Measurements from ENCODE around the gene LRIT1. TPM values are rescaled to one million over a fixed set of nuclear protein-coding genes. Genes with fewer than 3 reads are reported as not detected.

LRIT1 gene
- polyA plus RNA-seq, 1 donor (not counting 4 experiments of a cell fraction or from before 2014, with no cell fraction given), result not detected

DNA sequence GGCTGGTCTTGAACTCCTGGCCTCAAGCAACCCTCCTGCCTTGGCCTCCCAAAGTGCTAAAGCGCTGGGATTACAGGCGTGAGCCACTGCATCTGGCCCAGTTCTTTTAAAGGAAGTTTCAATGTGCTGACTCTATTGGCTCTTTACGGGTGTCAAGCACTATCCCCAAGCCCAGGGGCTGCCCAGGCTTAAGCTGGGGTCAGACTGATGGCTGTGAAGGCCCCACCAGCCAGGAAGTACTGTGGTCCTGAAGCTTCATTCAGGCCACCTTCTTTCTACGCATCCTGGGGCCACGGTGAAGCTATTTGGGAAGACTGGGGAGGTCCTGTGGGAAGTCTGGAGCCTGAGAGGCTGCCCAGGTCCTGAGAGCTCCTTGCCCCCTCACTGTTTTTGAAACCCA, 59.7 kb downstream of the LRIT1 start:
- DNase-seq (ENCODE audit: low read depth, low spot score) (no peak), FAIRE-seq (no peak)
- TF ChIP-seq EZH2 (IDR thresholded peaks at IDR 0.05; ENCODE audit: low read length), result no peak
- TF ChIP-seq, protein P1, sequence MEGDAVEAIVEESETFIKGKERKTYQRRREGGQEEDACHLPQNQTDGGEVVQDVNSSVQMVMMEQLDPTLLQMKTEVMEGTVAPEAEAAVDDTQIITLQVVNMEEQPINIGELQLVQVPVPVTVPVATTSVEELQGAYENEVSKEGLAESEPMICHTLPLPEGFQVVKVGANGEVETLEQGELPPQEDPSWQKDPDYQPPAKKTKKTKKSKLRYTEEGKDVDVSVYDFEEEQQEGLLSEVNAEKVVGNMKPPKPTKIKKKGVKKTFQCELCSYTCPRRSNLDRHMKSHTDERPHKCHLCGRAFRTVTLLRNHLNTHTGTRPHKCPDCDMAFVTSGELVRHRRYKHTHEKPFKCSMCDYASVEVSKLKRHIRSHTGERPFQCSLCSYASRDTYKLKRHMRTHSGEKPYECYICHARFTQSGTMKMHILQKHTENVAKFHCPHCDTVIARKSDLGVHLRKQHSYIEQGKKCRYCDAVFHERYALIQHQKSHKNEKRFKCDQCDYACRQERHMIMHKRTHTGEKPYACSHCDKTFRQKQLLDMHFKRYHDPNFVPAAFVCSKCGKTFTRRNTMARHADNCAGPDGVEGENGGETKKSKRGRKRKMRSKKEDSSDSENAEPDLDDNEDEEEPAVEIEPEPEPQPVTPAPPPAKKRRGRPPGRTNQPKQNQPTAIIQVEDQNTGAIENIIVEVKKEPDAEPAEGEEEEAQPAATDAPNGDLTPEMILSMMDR (optimal IDR thresholded peaks at IDR 0.05 in 1 of 3, IDR thresholded peaks at IDR 0.05 in 1 of 3, conservative IDR thresholded peaks at IDR 0.05 in 1 of 3; ENCODE audit: extremely low read depth in 1 of 3, insufficient read depth in 2 of 3, low read length in 3 of 3), result no peak
- no peaks in the 10 kb centered on the region for H3K79me2 ChIP-seq (ENCODE audit: control insufficient read depth, insufficient read depth, low read length)
- peaks cover 23% of the 10 kb centered on the region for H3K4me1 ChIP-seq (ENCODE audit: control insufficient read depth, extremely low read depth, insufficient read depth, low read length)
- no peaks in the 10 kb centered on the region for H3K27me3 ChIP-seq (ENCODE audit: control insufficient read depth, extremely low read depth, insufficient read depth, low read length)
- H3K27ac ChIP-seq (ENCODE audit: control insufficient read depth, insufficient read depth, low read length), result no peak overlapping the region
- H3K9me3 ChIP-seq (ENCODE audit: control insufficient read depth, low read depth, low read length), result no peaks in the 10 kb centered on the region
- H3K4me3 ChIP-seq (ENCODE audit: control insufficient read depth in 2 of 3, extremely low read depth in 1 of 3, insufficient read depth in 2 of 3, low read depth in 1 of 3, low read length in 3 of 3), result no peak overlapping the region
- H3K9ac ChIP-seq (ENCODE audit: control insufficient read depth, extremely low read depth, insufficient read depth, low read length), result no peak overlapping the region
- H3K4me2 ChIP-seq (ENCODE audit: control insufficient read depth, extremely low read depth, insufficient read depth, low read depth, low read length), result no peak overlapping the region
- no peak overlapping the region for H2AFZ ChIP-seq (ENCODE audit: control insufficient read depth, low read length)
- H3K36me3 ChIP-seq (ENCODE audit: control insufficient read depth in 2 of 2, extremely low read depth in 1 of 2, insufficient read depth in 2 of 2, low read length in 2 of 2), result no peaks in the 10 kb centered on the region
- peaks cover 3% of the 10 kb centered on the region for H3K9me1 ChIP-seq (ENCODE audit: control insufficient read depth, extremely low read depth, insufficient read depth, low read length)
- H4K20me1 ChIP-seq (ENCODE audit: control insufficient read depth, extremely low read depth, insufficient read depth, low read length), result no peaks in the 10 kb centered on the region
- dilution Hi-C loops (cut with MboI; ENCODE audit: extremely low pct_ligation_motif_present, low sequenced_read_pairs), result no loop called here

Other genes with a start within 250 kb of the LRIT1 start
- 146 to 214 TPM (median 175 TPM) in 3 replicates for gene GHITM, start 102.0 kb downstream of the LRIT1 start, polyA plus RNA-seq
- gene GPR15LG, start 67.7 kb downstream of the LRIT1 start, polyA plus RNA-seq, result 0.57 to 54.1 TPM (median 10.4 TPM) in 3 replicates
- gene CDHR1, start 47.0 kb downstream of the LRIT1 start, polyA plus RNA-seq, result 1.4 to 5.7 TPM (median 5.2 TPM) in 3 replicates
- gene LRIT2, start 16.0 kb downstream of the LRIT1 start, polyA plus RNA-seq, result not detected in 3 replicates
- gene RGR, start 3.5 kb upstream of the LRIT1 start, polyA plus RNA-seq, result not detected in 3 replicates
- gene CCSER2, start 87.0 kb upstream of the LRIT1 start, polyA plus RNA-seq, result 22.1 to 28.0 TPM (median 26.7 TPM) in 3 replicates